Activated CD4-positive, CD25-positive, alpha-beta regulatory T cell treated with anti-CD3 and anti-CD28 coated beads, Interleukin-2, amount 50 U/mL, for 24 hours (primary cell): ENCODE data around the gene ZNF212.

Source experiments
- ATAC-seq, 2 donors: fragments of 150-1000 bp; cut with Tn5 transposase; one replicate each; pipeline ENCODE4 v1.10.0; 2021; ENCODE audit warnings: mild to moderate bottlenecking in 1 of 2, moderate library complexity in 1 of 2

The ZNF212 gene

GRCh38 chr7:149289262-149289661 is 49.8 kb downstream of the ZNF212 start:
- no peak for ATAC-seq

- ATAC-seq: no peak
These were observed 50.4 kb downstream of the ZNF212 start for GRCh38 chr7:149289856-149290255.

- ATAC-seq: no peak
These were observed 51.8 kb downstream of the ZNF212 start for GRCh38 chr7:149291036-149291780.

DNA sequence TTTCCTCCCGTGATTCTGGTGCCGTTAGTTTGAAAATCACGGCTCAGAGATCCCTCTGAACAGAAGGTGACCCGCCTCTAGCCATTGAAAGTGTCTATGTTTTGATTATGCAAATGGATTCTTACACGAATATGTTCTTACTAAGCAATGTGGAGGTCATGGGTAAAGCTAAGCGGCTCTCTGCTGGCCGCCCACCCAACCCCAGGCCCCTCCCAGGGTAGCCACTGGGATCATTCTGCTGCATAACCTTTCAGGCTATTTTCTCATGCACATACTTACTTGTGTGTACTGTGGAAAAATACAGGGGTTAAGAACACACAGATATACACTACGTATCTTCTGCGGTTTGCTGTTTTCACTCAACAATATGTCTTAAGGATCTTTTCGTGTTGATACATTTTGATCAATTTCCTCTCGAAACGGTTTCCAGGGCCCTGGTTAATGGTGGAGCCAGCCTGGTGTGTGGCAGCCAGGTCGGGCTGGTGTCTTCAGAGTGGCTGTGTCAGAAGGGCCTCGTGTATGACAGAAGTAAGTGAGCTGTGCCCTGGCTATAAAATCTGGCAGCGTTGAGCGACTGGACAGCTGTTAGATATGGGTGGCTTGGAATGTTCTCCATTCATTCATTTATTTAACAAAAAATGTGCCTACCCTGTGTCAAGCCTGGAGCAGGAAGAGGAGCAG is 52.5 kb downstream of the ZNF212 start:
- ATAC-seq: no peak

DNA sequence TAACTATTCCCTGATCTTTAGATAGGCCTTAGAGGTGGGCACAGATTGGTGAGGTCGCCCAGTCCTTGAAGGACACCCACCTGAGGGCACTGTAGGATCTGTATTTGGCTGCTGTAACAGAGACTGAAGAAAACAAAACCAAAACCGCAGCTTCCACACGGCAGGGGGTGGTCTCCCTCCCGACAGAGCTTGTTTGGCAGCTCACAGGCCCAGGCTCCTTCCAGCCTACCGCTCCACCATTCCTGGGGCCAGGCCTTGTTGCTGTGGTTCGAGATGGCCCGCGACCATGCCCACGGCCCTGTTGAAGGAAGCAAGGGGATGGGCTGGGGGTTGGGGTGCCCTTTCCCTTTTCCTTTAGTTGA is 53.0 kb downstream of the ZNF212 start:
- no peak for ATAC-seq

GRCh38 chr7:149293338-149293737 is 53.9 kb downstream of the ZNF212 start:
- ATAC-seq: no peak

- no peak for ATAC-seq
These were observed 54.6 kb downstream of the ZNF212 start for GRCh38 chr7:149293946-149294633.

DNA sequence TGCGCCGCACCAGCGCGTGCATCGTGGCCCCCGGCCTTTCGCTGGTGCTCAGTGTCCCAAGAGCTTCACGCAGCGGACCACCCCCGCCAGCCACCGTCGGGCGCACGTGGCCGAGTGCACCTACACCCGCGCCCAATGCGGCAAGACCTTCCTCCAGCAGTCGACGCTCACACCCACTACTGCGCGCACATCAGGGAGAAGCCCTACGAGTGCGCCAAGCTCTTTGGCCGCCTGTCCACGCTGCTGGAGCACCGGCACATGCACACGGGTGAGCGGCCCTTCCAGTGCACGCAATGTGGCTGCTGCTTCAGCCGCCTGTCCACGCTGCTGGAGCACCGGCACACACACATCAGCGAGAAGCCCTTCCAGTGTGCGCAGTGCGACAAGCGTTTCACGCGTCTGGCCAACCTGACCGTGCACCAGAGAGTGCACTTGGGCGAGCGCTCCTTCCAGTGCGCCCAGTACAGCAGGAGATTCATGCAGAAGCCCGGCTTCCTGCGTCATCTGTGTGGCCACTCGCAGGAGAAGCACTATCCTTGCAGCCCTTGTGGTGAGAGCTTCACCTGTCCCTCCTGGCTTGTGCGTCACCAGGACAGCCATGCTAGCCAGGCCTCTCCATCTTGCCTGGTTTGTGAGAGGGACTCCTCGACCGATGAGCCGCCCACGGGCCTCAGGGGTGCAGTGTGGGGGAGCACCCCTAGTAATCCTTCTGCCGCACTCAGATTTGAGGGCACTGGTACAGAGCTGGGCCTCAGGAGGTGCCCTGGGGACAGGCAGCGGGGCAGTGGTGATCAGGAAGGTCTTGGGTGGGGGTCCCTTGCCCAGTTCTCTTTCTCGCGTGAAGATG is 55.4 kb downstream of the ZNF212 start:
- ATAC-seq: no peak

- ATAC-seq: no peak
These were observed 56.0 kb downstream of the ZNF212 start for GRCh38 chr7:149295481-149295850.

DNA sequence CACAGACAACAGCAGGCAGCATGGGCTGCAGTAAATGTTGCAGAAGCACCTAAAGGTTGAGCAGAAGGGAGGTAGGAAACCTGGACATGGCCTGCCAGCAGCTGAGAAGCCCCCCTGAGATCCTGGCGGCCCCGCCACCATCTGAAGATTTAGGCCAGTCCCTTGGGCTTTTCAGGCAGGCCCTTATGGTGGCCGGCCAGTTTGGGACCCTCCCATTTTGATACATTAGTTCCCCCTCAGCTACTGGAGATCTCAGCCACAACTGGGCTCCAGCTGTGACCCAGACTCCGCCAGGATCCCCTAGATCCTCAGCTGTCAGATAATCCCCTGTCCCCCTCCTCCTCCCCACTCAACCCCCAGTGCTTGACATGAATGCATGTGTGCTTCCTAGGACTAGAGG is 56.9 kb downstream of the ZNF212 start:
- no peak for ATAC-seq

DNA sequence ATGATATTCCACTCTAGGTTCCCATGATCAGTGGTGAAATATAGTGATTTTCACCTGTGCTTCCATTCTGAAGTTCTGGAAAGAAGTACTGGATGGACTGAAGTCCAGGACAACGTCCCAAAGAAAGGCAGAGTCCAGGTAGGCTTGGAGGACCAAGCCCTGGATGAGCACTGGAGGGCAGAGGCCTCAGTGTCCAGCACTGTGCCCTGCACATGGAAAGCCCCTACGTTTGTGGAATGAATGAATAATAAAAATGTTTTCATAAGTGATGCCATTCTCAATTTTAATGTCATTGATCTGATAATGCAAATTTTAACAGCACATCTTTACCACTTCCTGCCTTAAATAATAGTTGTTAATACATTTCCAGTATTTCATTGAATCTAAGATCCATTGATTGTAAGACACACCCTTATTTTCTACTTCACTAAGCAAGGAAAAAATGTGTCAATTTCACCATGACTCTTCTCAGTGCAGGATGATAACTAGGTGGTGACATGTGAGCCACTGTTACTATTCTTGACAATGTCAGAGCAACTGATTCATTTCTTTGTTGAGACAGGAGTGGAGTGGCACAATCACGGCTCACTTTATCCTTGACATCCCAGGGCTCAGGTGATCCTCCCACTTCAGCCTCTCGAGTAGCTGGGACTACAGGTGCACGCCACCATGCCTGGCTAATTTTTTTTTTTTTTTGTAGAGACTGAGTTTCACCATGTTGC is 57.7 kb downstream of the ZNF212 start:
- peak; percentile 90 to 92 for ATAC-seq

- ATAC-seq: no peak
These were observed 61.3 kb downstream of the ZNF212 start for GRCh38 chr7:149300620-149301285.

DNA sequence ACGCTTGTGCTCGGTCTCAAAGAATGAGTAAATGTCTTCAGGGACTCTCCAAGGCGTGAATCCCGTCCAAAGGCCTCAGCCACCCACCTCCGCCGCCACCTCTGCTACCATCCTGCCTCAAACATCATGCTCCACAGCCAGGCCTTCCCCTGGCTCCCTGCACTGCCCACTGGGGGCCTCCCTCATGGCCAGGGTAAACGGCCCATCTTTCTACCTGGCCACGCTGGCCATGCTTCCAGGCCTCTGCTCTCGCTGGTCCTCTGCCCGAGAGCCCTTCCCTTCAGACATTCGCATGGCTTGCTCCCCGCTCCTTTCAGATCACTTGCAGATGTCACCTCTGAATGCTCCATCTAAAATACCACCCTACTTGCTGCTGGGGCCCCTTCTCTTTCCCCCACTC is 62.8 kb downstream of the ZNF212 start:
- no peak for ATAC-seq

DNA sequence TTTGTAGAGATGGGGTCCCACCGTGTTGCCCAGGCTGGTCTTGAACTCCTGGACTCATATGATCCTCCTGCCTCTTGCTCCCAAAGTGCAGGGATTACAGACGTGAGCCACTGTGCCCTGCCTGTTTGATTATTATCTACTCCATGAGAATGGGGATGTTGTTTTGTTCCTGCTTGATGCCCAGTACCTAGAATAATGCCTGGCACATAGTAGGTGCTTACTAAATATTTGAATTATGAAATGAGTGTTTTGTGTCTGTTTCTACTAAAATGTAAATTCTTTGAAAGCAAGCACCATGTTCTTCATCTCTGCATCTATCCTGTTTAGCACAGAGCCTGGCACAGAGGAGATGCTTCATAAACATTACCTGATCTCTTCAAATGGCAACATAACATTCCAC is 63.4 kb downstream of the ZNF212 start:
- no peak for ATAC-seq

DNA sequence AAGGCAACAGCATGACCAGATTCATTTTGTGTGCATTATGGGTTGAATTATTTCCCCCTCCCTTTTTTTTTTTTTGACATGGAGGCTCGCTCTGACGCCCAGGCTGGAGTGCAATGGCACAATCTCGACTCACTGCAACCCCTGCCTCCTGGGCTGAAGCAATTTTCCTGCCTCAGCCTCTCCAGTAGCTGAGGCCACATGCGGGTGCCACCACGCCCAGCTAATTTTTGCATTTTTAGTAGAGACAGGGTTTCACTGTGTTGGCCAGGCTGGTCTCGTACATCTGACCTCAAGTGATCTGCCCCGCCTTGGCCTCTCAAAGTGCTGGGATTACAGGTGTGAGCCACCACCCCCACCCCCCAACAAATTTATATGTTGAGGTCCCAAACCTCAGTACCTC is 64.6 kb downstream of the ZNF212 start:
- no peak for ATAC-seq
